Panc1 (cell line): ENCODE data around the gene KANSL1L. TPM values are rescaled to one million over a fixed set of nuclear protein-coding genes. Genes with fewer than 3 reads are reported as not detected.

Source experiments
- ATAC-seq: fragments of 200-7000 bp; cut with Tn5 transposase; 2 replicates; pipeline ENCODE4 v1.9.1; 2020; ENCODE audit warnings: mild to moderate bottlenecking, moderate library complexity
- BruUV-seq: library from RNA; stranded (reverse); fragments of 400-500 nt; replicated peaks from 2 replicates; lab custom pipeline; 2021; lab: Mats Ljungman, UMichigan
- CTCF ChIA-PET: fragments of 300-600 bp; sonication (Branson Sonifier 250); formaldehyde crosslinking; loops from one replicate; lab custom pipeline; 2022; ENCODE audit warnings: antibody characterized with exemption; lab: Charles Lee
- POLR2A ChIA-PET: fragments of 300-600 bp; sonication (Branson Sonifier 250); formaldehyde crosslinking; loops from one replicate; lab custom pipeline; 2022; ENCODE audit warnings: antibody characterized with exemption; lab: Charles Lee
- DNase-seq: peaks from one replicate; pipeline ENCODE4 v3.0.0-alpha.2; 2010; ENCODE audit warnings: low read depth, low spot score
- H3K27ac ChIP-seq: 2 replicates; pipeline ENCODE4 v1.5.1; 2011; ENCODE audit warnings: mild to moderate bottlenecking, low read length, inconsistent platforms
- H3K27me3 ChIP-seq: fragments of 200-500 bp; sonication (Bioruptor generic); 2 replicates; pipeline ENCODE4 v1.6.0; 2014; ENCODE audit warnings: low read length, inconsistent platforms; ENCODE audit not compliant: control insufficient read depth, insufficient read depth
- H3K36me3 ChIP-seq: fragments of 200-500 bp; sonication (Bioruptor generic); 2 replicates; pipeline ENCODE4 v1.5.1; 2014; ENCODE audit warnings: inconsistent platforms, mild to moderate bottlenecking, low read length, moderate library complexity; ENCODE audit not compliant: control insufficient read depth, insufficient read depth
- H3K4me1 ChIP-seq: 2 replicates; pipeline ENCODE4 v1.5.1; 2011; ENCODE audit warnings: inconsistent platforms, mild to moderate bottlenecking, low read length, moderate library complexity; ENCODE audit not compliant: control insufficient read depth, insufficient read depth
- H3K4me3 ChIP-seq, 2 experiments: 2 replicates each; pipeline ENCODE4 v1.5.1; 2011 to 2012; ENCODE audit warnings: low read depth in 2 of 2, low read length in 2 of 2, mild to moderate bottlenecking in 2 of 2, inconsistent platforms in 1 of 2, moderate library complexity in 1 of 2
- H3K9me3 ChIP-seq: fragments of 200-500 bp; sonication (Bioruptor generic); 2 replicates; pipeline ENCODE4 v1.5.1; 2014; ENCODE audit warnings: low read depth, mild to moderate bottlenecking, inconsistent platforms, low read length, moderate library complexity; ENCODE audit not compliant: control insufficient read depth, insufficient read depth
- CTCF ChIP-seq: fragments of 450-650 bp; IDR thresholded peaks from 2 replicates; pipeline ENCODE4 v1.5.1; 2017; ENCODE audit warnings: mild to moderate bottlenecking
- POLR2AphosphoS5 ChIP-seq: IDR thresholded peaks from 2 replicates; pipeline ENCODE4 v1.6.1; 2012; ENCODE audit warnings: mild to moderate bottlenecking, low read depth, low read length, moderate library complexity
- REST ChIP-seq, 2 experiments: IDR thresholded peaks; 2 replicates each; pipeline ENCODE4 v1.6.1; 2011 to 2012; ENCODE audit warnings: low read depth in 2 of 2, control low read depth in 1 of 2, low read length in 1 of 2, mild to moderate bottlenecking in 1 of 2, moderate library complexity in 1 of 2; ENCODE audit not compliant: insufficient read depth in 1 of 2
- SIN3A ChIP-seq: IDR thresholded peaks from 2 replicates; pipeline ENCODE4 v1.6.1; 2012; ENCODE audit warnings: low read depth, mild to moderate bottlenecking, low read length, moderate library complexity, borderline replicate concordance; ENCODE audit not compliant: insufficient read depth
- TCF7L2 ChIP-seq: IDR thresholded peaks from 2 replicates; pipeline ENCODE4 v1.6.1; 2011; ENCODE audit warnings: mild to moderate bottlenecking, low read depth, low read length, inconsistent platforms
- in situ Hi-C: cut with HindIII; loops from 2 replicates; pipeline ENCODE4 v1.10.0; 2016; ENCODE audit warnings: low sequenced_read_pairs, low pct_unique_long_range_greater_than_20kb
- intact Hi-C: fragments of 100-400 bp; cut with micrococcal nuclease; formaldehyde crosslinking; loops from one replicate; pipeline ENCODE4 v1.10.0; 2022; ENCODE audit not compliant: unreplicated experiment
- total RNA-seq: library from RNA; stranded (reverse); gene quantifications from one replicate; pipeline ENCODE4 v1.2.1, GENCODE V29; 2021; ENCODE audit not compliant: unreplicated experiment

KANSL1L gene
- total RNA-seq, 1 experiment from 2014 or later, result 10.5 TPM

- ChIA-PET POLR2A (no interaction called here), CTCF (no interaction called here)
- ATAC-seq, result no peak
Measured at GRCh38 chr2:210050885-210051284, 120.3 kb downstream of the KANSL1L start.

GRCh38 chr2:210049831-210050230 is 121.4 kb downstream of the KANSL1L start:
- no peaks in the 10 kb centered on the region for H3K27me3 ChIP-seq
- ATAC-seq (no peak), DNase-seq (no peak)
- no peak overlapping the region for H3K4me3 ChIP-seq
- no peaks in the 10 kb centered on the region for H3K9me3 ChIP-seq
- no TSS peak for BruUV-seq
- in situ Hi-C loops (no loop called here), intact Hi-C loops (no loop called here)
- no peaks in the 10 kb centered on the region for H3K36me3 ChIP-seq
- no peak for TF ChIP-seq SIN3A
- no peak for TF ChIP-seq TCF7L2
- ChIA-PET CTCF (no interaction called here), POLR2A (no interaction called here)
- no peak overlapping the region for H3K27ac ChIP-seq
- H3K4me1 ChIP-seq, result no peaks in the 10 kb centered on the region

More at GRCh38 chr2:210050885-210051284, 120.3 kb downstream of the KANSL1L start:
- H3K4me3 ChIP-seq, result no peak overlapping the region
- TF ChIP-seq TCF7L2 (no peak), SIN3A (no peak), POLR2AphosphoS5 (no peak), CTCF (no peak), REST (IDR thresholded peaks at IDR 0.05; ENCODE audit: insufficient read depth in 1 of 2, low read depth in 2 of 2, low read length in 1 of 2) (no peak)
- no peaks in the 10 kb centered on the region for H3K36me3 ChIP-seq
- H3K27me3 ChIP-seq, result no peaks in the 10 kb centered on the region
- no peak overlapping the region for H3K27ac ChIP-seq
- H3K4me1 ChIP-seq, result no peaks in the 10 kb centered on the region
- DNase-seq, result no peak
- in situ Hi-C loops (no loop called here), intact Hi-C loops (no loop called here)
- no TSS peak for BruUV-seq
- H3K9me3 ChIP-seq, result no peaks in the 10 kb centered on the region

- no peaks in the 10 kb centered on the region for H3K4me1 ChIP-seq
- intact Hi-C loops (no loop called here), in situ Hi-C loops (no loop called here)
- H3K4me3 ChIP-seq, result no peak overlapping the region
- no peaks in the 10 kb centered on the region for H3K9me3 ChIP-seq
- no peaks in the 10 kb centered on the region for H3K27me3 ChIP-seq
- no TSS peak for BruUV-seq
- no peak for TF ChIP-seq POLR2AphosphoS5
- TF ChIP-seq REST (IDR thresholded peaks at IDR 0.05; ENCODE audit: insufficient read depth in 1 of 2, low read depth in 2 of 2, low read length in 1 of 2), result no peak
- TF ChIP-seq TCF7L2, result no peak
- TF ChIP-seq CTCF, result no peak
- TF ChIP-seq SIN3A, result no peak
- DNase-seq (no peak), ATAC-seq (no peak)
- POLR2A ChIA-PET, result no interaction called here
- H3K27ac ChIP-seq, result no peak overlapping the region
- no peaks in the 10 kb centered on the region for H3K36me3 ChIP-seq
- CTCF ChIA-PET, result no interaction called here
Measured at GRCh38 chr2:210046851-210047500, 124.2 kb downstream of the KANSL1L start.
